K562 treated with DMSO at 1 percent for 4 hours (cell line): Measurements from ENCODE around the gene DCTN3. TPM values are rescaled to one million over a fixed set of nuclear protein-coding genes. Genes with fewer than 3 reads are reported as not detected.

Experiments used
- total RNA-seq: library from RNA; unstranded; fragments of 300-600 nt; gene quantifications from 2 replicates; pipeline ENCODE4 v1.2.3, GENCODE V29; 2022; ENCODE audit not compliant: insufficient read depth

Gene DCTN3
- 82.4 and 87.5 TPM in 2 replicates for total RNA-seq

GRCh38 chr9:34620061-34620994 lies at the start of gene DCTN3:
Gene DCTN3 (minus strand): TSS chr9:34620495. CDS start chr9:34620464, 31 bp downstream.

GRCh38 chr9:34662526-34663302 lies 42.4 kb upstream of the DCTN3 start, which contains the start of gene CCL27:
Gene CCL27 (minus strand): TSS chr9:34662657. CDS start chr9:34662633, 24 bp downstream.

GRCh38 chr9:34651876-34652601 lies 31.7 kb upstream of the DCTN3 start, which contains the start of gene IL11RA:
Gene IL11RA (plus strand): TSS chr9:34652185. CDS start chr9:34655218, 3,033 bp downstream.

GRCh38 chr9:34646211-34647083 lies 26.2 kb upstream of the DCTN3 start, which contains the start of gene GALT:
Gene GALT (plus strand): TSS chr9:34646675. CDS start chr9:34646705, 30 bp downstream.

GRCh38 chr9:34637356-34638137 lies 17.3 kb upstream of the DCTN3 start, which contains the start of gene SIGMAR1:
Gene SIGMAR1 (minus strand): TSS chr9:34637787. CDS start chr9:34637697, 90 bp downstream.

GRCh38 chr9:34628656-34629490 lies 8.6 kb upstream of the DCTN3 start, which contains the start of gene ARID3C:
Gene ARID3C (minus strand): TSS chr9:34629066. CDS start chr9:34628014, 1,052 bp downstream.

GRCh38 chr9:34611811-34612787 lies 8.2 kb downstream of the DCTN3 start, which contains the start of gene RPP25L:
Gene RPP25L (minus strand): TSS chr9:34612097. CDS start chr9:34611296, 801 bp downstream.

GRCh38 chr9:34589636-34590380 lies 30.5 kb downstream of the DCTN3 start, which contains the start of gene CNTFR:
Gene CNTFR (minus strand): TSS chr9:34589724. CDS start chr9:34568981, 20,743 bp downstream.

Other genes with a start within 250 kb of the DCTN3 start
- 0.76 and 0.77 TPM in 2 replicates for gene MYORG, start 243.6 kb downstream of the DCTN3 start, total RNA-seq
- gene FAM219A, start 161.9 kb downstream of the DCTN3 start, total RNA-seq, result 7.3 and 12.3 TPM in 2 replicates
- gene DNAI1, start 161.7 kb downstream of the DCTN3 start, total RNA-seq, result not detected in 2 replicates
- gene ENHO, start 97.5 kb downstream of the DCTN3 start, total RNA-seq, result not detected in 2 replicates
- gene CNTFR, start 30.8 kb downstream of the DCTN3 start, total RNA-seq, result not detected in 2 replicates
- gene RPP25L, start 8.4 kb downstream of the DCTN3 start, total RNA-seq, result 28.1 and 32.3 TPM in 2 replicates
- gene ARID3C, start 8.6 kb upstream of the DCTN3 start, total RNA-seq, result 0.50 TPM in 1 of 2 replicates, not detected in the other
- 39.5 and 48.9 TPM in 2 replicates for gene SIGMAR1, start 17.3 kb upstream of the DCTN3 start, total RNA-seq
- 13.8 and 16.8 TPM in 2 replicates for gene GALT, start 26.2 kb upstream of the DCTN3 start, total RNA-seq
- gene IL11RA, start 31.7 kb upstream of the DCTN3 start, total RNA-seq, result 6.5 and 6.8 TPM in 2 replicates
- gene CCL27, start 42.2 kb upstream of the DCTN3 start, total RNA-seq, result 2.2 TPM in 1 of 2 replicates, not detected in the other
- gene CCL19, start 70.8 kb upstream of the DCTN3 start, total RNA-seq, result not detected in 2 replicates
- gene CCL21, start 89.6 kb upstream of the DCTN3 start, total RNA-seq, result not detected in 2 replicates